IMR-90 (cell line): Measurements from ENCODE around the gene HGFAC.

Source experiments
- CEBPB ChIP-seq: IDR thresholded peaks from 2 replicates; pipeline ENCODE4 v1.6.1; 2012; ENCODE audit warnings: low read depth, low read length, improper control_type of control experiment
- CHD1 ChIP-seq: IDR thresholded peaks from 2 replicates; pipeline ENCODE4 v1.6.1; 2012; ENCODE audit warnings: low read depth, low read length, improper control_type of control experiment
- MAFK ChIP-seq: IDR thresholded peaks from 2 replicates; pipeline ENCODE4 v1.6.1; 2012; ENCODE audit warnings: low read depth, low read length, improper control_type of control experiment
- POLR2A ChIP-seq: IDR thresholded peaks from 2 replicates; pipeline ENCODE4 v1.6.1; 2012; ENCODE audit warnings: mild to moderate bottlenecking, low read depth, low read length
- RAD21 ChIP-seq: IDR thresholded peaks from 2 replicates; pipeline ENCODE4 v1.6.1; 2012; ENCODE audit warnings: low read length, improper control_type of control experiment
- RFX5 ChIP-seq: IDR thresholded peaks from 2 replicates; pipeline ENCODE4 v1.8.0; 2012; ENCODE audit warnings: low read depth, mild to moderate bottlenecking, low read length, moderate library complexity
- USF2 ChIP-seq: fragments of 150-350 bp; IDR thresholded peaks from 2 replicates; pipeline ENCODE4 v1.6.1; 2017; ENCODE audit warnings: mild to moderate bottlenecking, antibody characterized with exemption, low read length, low read depth
- TF ChIP-seq, protein P1 (sequence below): conservative IDR thresholded peaks from 2 replicates; pipeline ENCODE4 v1.5.1; 2012; ENCODE audit warnings: mild to moderate bottlenecking, low read depth, low read length, improper control_type of control experiment

DNA sequence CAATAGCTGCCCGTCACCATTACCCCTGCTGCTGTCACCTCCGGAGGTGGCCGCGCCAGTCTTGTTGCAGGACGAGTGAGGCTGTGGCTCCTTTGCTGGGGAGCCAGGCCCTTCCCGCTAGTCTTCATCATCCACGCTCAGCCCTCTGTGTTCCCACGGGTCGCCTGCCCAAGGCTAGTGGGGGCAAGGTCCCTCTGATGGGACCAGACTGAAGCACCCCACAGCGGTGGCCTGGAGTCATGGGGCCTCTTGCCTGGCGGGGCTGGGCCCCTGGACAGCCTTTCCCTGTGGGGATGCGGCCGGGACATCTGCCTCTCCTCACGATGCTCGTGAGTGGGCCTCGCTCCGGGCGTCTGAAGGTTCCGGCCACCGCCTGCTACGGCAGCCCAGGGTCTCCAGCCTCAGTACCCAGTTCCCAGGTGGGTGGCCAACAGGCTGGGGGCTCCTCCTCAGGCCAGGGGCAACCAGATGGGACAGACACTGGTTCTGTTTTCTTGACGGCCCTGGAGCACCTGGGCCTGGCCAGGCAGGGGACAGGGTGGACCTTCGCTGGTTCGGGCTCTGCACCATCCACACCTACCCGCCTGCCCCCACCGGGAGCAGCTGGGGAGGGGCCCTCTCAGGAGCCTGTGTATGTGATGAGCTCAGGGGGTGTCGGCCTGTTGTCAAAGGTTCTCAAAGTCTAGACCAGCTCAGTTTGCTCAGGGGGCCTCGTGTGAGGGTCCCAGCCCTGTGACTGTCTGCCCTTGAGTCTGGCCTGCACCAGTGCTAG, 53.6 kb downstream of the HGFAC start:
- TF ChIP-seq, protein P1, sequence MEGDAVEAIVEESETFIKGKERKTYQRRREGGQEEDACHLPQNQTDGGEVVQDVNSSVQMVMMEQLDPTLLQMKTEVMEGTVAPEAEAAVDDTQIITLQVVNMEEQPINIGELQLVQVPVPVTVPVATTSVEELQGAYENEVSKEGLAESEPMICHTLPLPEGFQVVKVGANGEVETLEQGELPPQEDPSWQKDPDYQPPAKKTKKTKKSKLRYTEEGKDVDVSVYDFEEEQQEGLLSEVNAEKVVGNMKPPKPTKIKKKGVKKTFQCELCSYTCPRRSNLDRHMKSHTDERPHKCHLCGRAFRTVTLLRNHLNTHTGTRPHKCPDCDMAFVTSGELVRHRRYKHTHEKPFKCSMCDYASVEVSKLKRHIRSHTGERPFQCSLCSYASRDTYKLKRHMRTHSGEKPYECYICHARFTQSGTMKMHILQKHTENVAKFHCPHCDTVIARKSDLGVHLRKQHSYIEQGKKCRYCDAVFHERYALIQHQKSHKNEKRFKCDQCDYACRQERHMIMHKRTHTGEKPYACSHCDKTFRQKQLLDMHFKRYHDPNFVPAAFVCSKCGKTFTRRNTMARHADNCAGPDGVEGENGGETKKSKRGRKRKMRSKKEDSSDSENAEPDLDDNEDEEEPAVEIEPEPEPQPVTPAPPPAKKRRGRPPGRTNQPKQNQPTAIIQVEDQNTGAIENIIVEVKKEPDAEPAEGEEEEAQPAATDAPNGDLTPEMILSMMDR: no peak
- TF ChIP-seq MAFK (no peak), CHD1 (no peak), CEBPB (no peak), RFX5 (no peak), RAD21 (no peak), USF2 (no peak), POLR2A (no peak)
